SU-DHL-6 (cell line): Measurements from ENCODE around the gene RNASEL.
A peak's percentile ranks its signal among the peaks of the same experiment; 100 is the strongest.

Experiments
- H2AFZ ChIP-seq: fragments of 200-600 bp; sonication (generic); 2 replicates; pipeline ENCODE4 v1.6.1; 2014; ENCODE audit warnings: low read depth, mild to moderate bottlenecking, moderate library complexity, mixed read lengths, antibody characterized with exemption, low read length; ENCODE audit not compliant: severe bottlenecking
- H3F3A ChIP-seq: fragments of 200-600 bp; shearing (Covaris generic); 2 replicates; pipeline ENCODE4 v1.6.0; 2016; ENCODE audit warnings: antibody characterized with exemption, mild to moderate bottlenecking; ENCODE audit not compliant: insufficient read depth
- H3K27ac ChIP-seq: fragments of 200-600 bp; sonication (generic); 2 replicates; pipeline ENCODE4 v1.5.1; 2016; ENCODE audit warnings: low read depth, mild to moderate bottlenecking, low read length, moderate library complexity, mixed read lengths
- H3K27me3 ChIP-seq: fragments of 200-600 bp; sonication (generic), shearing (Covaris generic); 2 replicates; pipeline ENCODE4 v1.6.0; 2014; ENCODE audit warnings: mild to moderate bottlenecking, low read length
- H3K36me3 ChIP-seq: fragments of 200-600 bp; sonication (generic); 2 replicates; pipeline ENCODE4 v1.6.1; 2014; ENCODE audit warnings: mild to moderate bottlenecking, low read length, mixed read lengths
- H3K4me2 ChIP-seq: fragments of 300-600, 200-600 bp; shearing (Covaris generic), sonication (generic); 2 replicates; pipeline ENCODE4 v1.6.0; 2014; ENCODE audit warnings: low read length, low read depth, mild to moderate bottlenecking; ENCODE audit not compliant: poor library complexity, severe bottlenecking
- H3K4me3 ChIP-seq: fragments of 200-600 bp; sonication (generic); 2 replicates; pipeline ENCODE4 v1.5.1; 2014; ENCODE audit warnings: antibody characterized with exemption, low read length, mild to moderate bottlenecking, mixed read lengths; ENCODE audit not compliant: insufficient read depth, poor library complexity, severe bottlenecking
- H3K79me2 ChIP-seq: fragments of 200-600 bp; sonication (generic); 2 replicates; pipeline ENCODE4 v1.6.1; 2014; ENCODE audit warnings: mild to moderate bottlenecking, low read length, moderate library complexity; ENCODE audit not compliant: insufficient read depth
- H3K9ac ChIP-seq: fragments of 200-600 bp; sonication (generic); 2 replicates; pipeline ENCODE4 v1.7.0; 2014; ENCODE audit warnings: mild to moderate bottlenecking, low read length
- H3K9me2 ChIP-seq: fragments of 200-600 bp; sonication (generic); replicated peaks from 2 replicates; pipeline ENCODE4 v1.6.1; 2014; ENCODE audit warnings: low read length; ENCODE audit not compliant: insufficient read depth
- H3K9me3 ChIP-seq: fragments of 200-600 bp; sonication (generic); 2 replicates; pipeline ENCODE4 v1.6.1; 2014; ENCODE audit warnings: low read length, mixed read lengths; ENCODE audit not compliant: insufficient read depth
- H4K20me1 ChIP-seq: fragments of 200-600 bp; sonication (generic); 2 replicates; pipeline ENCODE4 v1.6.1; 2014; ENCODE audit warnings: low read depth, mild to moderate bottlenecking, antibody characterized with exemption, low read length, moderate library complexity, mixed read lengths
- EZH2phosphoT487 ChIP-seq: fragments of 200-600 bp; sonication (generic), shearing (Covaris generic); conservative IDR thresholded peaks from 2 replicates; pipeline ENCODE4 v1.6.1; 2018; ENCODE audit warnings: mild to moderate bottlenecking, antibody characterized with exemption, low read length, moderate library complexity, mixed read lengths
- TF ChIP-seq, protein P1 (sequence below): fragments of 200-600 bp; sonication (generic); IDR thresholded peaks from one replicate; pipeline ENCODE4 v1.5.1; 2017; ENCODE audit warnings: antibody characterized with exemption, mild to moderate bottlenecking, low read length, moderate library complexity; ENCODE audit not compliant: insufficient read depth, poor library complexity, severe bottlenecking

Gene RNASEL

DNA sequence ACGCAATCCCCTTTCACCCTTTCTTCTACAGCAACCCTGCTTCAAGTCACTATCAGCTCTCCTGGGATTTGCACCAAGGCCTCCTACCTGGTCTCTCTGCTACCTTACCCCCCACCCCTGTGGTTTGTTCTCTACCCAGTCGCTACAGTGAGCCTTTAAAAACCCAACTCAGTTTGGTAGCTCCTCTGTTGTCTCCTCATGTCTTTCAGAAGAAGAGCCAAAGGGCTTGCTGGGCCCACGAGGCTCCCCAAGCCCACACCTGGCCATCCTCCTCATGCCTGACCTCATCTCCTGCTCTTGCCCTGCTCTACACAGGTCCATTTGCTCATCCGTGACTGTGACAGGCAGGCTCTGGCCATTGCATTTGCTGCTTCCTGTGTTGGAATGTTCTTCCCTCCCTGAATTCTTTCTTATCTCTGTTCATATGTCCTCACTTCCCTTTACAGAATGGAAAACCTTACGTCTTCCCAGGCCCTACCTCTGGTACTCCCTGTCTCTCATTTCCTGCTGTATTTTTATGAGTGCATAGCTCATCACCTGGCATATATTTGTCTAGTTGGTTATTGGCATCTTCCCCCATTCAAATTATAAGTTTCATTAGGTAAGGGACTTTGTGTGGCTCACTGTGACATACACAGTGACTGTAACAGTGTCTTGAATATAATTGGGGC lies 11.8 kb upstream of the RNASEL start:
- Histone ChIP-seq H3K79me2 (peaks cover 19% of the 10 kb centered on the region), H3K9me3 (no peaks in the 10 kb centered on the region)

DNA sequence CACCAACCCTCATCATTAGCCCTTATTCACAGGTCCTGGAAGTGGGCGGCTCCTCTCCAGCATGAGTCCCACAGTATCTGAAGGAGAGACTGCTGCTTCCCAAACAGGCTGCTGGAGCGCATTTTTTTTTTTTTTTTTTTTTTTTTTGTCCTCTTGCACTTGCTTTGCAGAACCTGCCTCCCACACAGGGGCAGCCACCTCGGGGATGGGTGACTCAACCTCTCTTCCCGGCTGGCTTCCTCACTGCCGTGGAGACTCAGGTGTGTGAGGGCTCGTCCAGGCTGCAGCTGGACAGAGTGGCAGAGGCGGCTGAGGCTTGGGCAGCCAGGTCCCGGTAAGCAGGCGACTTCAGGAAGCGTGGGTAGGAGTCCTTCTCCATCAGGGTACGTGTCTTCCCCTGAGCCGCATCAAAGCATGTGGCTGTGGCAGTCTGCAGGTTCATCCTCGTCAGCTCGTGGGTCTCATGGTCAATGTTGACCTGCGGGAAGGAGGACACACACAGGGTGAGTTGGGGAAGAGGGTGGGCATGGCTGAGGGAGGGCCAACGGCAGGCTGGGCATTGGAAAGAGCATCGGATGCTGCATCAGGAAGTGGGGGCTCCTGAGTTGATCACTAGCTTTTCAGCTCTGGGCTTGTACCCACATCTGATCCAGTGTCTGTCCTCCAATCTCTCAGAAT lies 11.1 kb upstream of the RNASEL start:
- H3F3A ChIP-seq = peaks cover 23% of the 10 kb centered on the region
- no peaks in the 10 kb centered on the region for H3K27me3 ChIP-seq
- peaks cover 19% of the 10 kb centered on the region for H3K79me2 ChIP-seq
- H3K9me3 ChIP-seq = no peaks in the 10 kb centered on the region
- H3K9ac ChIP-seq = no peak overlapping the region
- no peak overlapping the region for H3K4me3 ChIP-seq
- TF ChIP-seq, protein P1, sequence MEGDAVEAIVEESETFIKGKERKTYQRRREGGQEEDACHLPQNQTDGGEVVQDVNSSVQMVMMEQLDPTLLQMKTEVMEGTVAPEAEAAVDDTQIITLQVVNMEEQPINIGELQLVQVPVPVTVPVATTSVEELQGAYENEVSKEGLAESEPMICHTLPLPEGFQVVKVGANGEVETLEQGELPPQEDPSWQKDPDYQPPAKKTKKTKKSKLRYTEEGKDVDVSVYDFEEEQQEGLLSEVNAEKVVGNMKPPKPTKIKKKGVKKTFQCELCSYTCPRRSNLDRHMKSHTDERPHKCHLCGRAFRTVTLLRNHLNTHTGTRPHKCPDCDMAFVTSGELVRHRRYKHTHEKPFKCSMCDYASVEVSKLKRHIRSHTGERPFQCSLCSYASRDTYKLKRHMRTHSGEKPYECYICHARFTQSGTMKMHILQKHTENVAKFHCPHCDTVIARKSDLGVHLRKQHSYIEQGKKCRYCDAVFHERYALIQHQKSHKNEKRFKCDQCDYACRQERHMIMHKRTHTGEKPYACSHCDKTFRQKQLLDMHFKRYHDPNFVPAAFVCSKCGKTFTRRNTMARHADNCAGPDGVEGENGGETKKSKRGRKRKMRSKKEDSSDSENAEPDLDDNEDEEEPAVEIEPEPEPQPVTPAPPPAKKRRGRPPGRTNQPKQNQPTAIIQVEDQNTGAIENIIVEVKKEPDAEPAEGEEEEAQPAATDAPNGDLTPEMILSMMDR = no peak
- no peak for TF ChIP-seq EZH2phosphoT487
- no peak overlapping the region for H2AFZ ChIP-seq
- no peak overlapping the region for H3K27ac ChIP-seq
- no peaks in the 10 kb centered on the region; the same call in none of the 2 replicates for H3K36me3 ChIP-seq
- H3K9me2 ChIP-seq = no peaks in the 10 kb centered on the region
- H3K4me2 ChIP-seq = no peak overlapping the region
- H4K20me1 ChIP-seq = no peaks in the 10 kb centered on the region; the same call in 1 of the 2 replicates

More for the DNA sequence above, 11.8 kb upstream of the RNASEL start:
- Histone ChIP-seq H3K27me3 (no peaks in the 10 kb centered on the region), H3K27ac (no peak overlapping the region), H4K20me1 (no peaks in the 10 kb centered on the region; the same call in 1 of the 2 replicates), H3K36me3 (no peaks in the 10 kb centered on the region; the same call in none of the 2 replicates), H3K4me3 (no peak overlapping the region), H3F3A (peaks cover 23% of the 10 kb centered on the region), H3K9me2 (no peaks in the 10 kb centered on the region), H3K4me2 (peak overlapping the region; percentile 83), H3K9ac (no peak overlapping the region; the same call in 1 of the 2 replicates), H2AFZ (no peak overlapping the region)
- TF ChIP-seq, protein P1 = no peak
- TF ChIP-seq EZH2phosphoT487 = no peak

DNA sequence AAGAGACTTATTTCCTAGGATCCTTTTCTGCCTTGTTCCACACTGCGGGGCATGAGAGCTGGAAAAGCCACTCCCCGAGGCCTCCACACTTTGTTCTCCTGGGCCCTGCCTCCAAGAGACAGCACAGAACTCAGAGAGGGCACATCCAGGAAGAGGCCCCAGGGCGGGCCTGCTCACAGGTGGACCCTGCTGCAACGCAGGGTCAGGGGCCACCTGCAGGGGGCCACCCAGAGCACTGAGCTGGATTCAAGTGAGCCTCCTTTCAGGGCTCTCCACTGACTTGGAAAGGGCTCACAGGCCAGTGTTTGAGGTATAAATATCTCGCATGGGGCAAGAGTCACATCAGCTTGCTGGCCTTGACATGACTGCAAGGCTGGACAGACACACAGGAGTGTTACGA lies 10.3 kb upstream of the RNASEL start:
- no peak overlapping the region for H3K4me2 ChIP-seq
- no peaks in the 10 kb centered on the region; the same call in 1 of the 2 replicates for H4K20me1 ChIP-seq
- no peaks in the 10 kb centered on the region for H3K27me3 ChIP-seq
- H3K9me2 ChIP-seq = no peaks in the 10 kb centered on the region
- no peaks in the 10 kb centered on the region for H3K9me3 ChIP-seq
- H3F3A ChIP-seq = peaks cover 23% of the 10 kb centered on the region
- no peak overlapping the region for H2AFZ ChIP-seq
- H3K4me3 ChIP-seq = no peak overlapping the region
- peaks cover 19% of the 10 kb centered on the region for H3K79me2 ChIP-seq
- TF ChIP-seq, protein P1 = no peak
- no peak for TF ChIP-seq EZH2phosphoT487
- H3K36me3 ChIP-seq = no peaks in the 10 kb centered on the region; the same call in none of the 2 replicates
- H3K27ac ChIP-seq = no peak overlapping the region
- H3K9ac ChIP-seq = no peak overlapping the region
